GM13977 (cell line): ENCODE data around the gene NOTCH4.
"Not testable (repeated sequence)": the region's sequence is repeated elsewhere in the genome, so short reads cannot be mapped to it uniquely, and the experiment has no call there.

Experiments
- DNase-seq: peaks from one replicate; pipeline ENCODE4 v3.0.0; 2012; ENCODE audit warnings: low spot score
- CTCF ChIP-seq: IDR thresholded peaks from 2 replicates; pipeline ENCODE4 v1.5.1; 2012; ENCODE audit warnings: mild to moderate bottlenecking, control low read depth; ENCODE audit not compliant: insufficient read depth; ENCODE audit errors: extremely low read depth, missing control alignments
- in situ Hi-C: fragments of 300-500 bp; cut with MboI; formaldehyde crosslinking; loops from one replicate; pipeline ENCODE4 v1.12.0; 2022; ENCODE audit warnings: low sequenced_read_pairs, low pct_unique_long_range_greater_than_20kb, mixed read lengths, inconsistent platforms; ENCODE audit not compliant: unreplicated experiment

Gene NOTCH4

GRCh38 chr6:32218167-32218566 lies 5.7 kb downstream of the NOTCH4 start:
- no peak for DNase-seq
- in situ Hi-C loops: no loop called here
- no peak for TF ChIP-seq CTCF

- no peak for TF ChIP-seq CTCF
- no peak for DNase-seq
- in situ Hi-C loops: no loop called here
Measured at GRCh38 chr6:32216998-32217397, 6.9 kb downstream of the NOTCH4 start.

GRCh38 chr6:32216285-32216684 lies 7.6 kb downstream of the NOTCH4 start:
- no peak for DNase-seq
- in situ Hi-C loops: no loop called here
- no peak for TF ChIP-seq CTCF

DNA sequence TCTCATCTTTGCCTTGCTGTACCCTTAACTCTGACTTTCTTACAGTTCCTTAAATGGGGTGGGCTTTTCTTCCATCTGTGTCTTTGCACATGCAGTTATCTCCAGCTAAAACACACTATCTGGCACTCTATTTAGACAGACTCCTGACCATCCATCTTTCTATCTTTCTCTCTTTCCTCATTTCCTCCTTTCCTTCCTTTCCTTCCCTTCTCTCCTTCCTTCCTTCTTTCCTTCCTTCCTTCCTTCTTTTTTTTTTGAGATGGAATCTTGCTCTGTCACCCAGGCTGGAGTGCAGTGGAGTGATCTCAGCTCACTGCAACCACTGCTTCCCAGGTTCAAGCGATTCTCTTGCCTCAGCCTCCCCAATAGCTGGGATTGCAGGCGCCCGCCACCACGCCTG lies 8.2 kb downstream of the NOTCH4 start:
- in situ Hi-C loops: no loop called here
- DNase-seq: no peak
- no peak for TF ChIP-seq CTCF

- DNase-seq: no peak
- in situ Hi-C loops: no loop called here
Measured at GRCh38 chr6:32214126-32214525, 9.7 kb downstream of the NOTCH4 start.

GRCh38 chr6:32213649-32214048 lies 10.2 kb downstream of the NOTCH4 start:
- DNase-seq: no peak
- TF ChIP-seq CTCF: no peak
- in situ Hi-C loops: no loop called here

More at GRCh38 chr6:32214126-32214525, 9.7 kb downstream of the NOTCH4 start:
- no peak for TF ChIP-seq CTCF

- in situ Hi-C loops: no loop called here
- TF ChIP-seq CTCF: no peak
- no peak for DNase-seq
Measured at GRCh38 chr6:32212076-32212760, 11.6 kb downstream of the NOTCH4 start.

DNA sequence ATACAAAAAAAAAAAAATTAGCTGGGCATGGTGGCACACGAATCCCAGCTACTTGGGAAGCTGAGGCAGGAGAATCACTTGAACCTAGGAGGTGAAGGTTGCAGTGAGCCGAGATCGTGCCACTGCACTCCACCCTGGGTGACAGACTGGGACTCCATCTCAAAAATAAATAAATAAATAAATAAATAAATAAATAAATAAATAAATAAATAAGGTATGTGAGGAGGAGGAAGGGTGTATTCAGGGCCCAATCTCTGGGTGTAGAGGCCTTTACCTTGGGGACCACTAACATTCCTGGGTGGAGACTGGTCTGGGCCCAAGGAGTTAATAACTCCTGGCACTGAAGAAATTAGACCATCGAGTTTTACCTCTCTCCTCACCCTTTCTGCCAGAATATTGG lies 12.4 kb downstream of the NOTCH4 start:
- in situ Hi-C loops, DNase-seq: not testable (repeated sequence)
